Mesenchymal stem cell (in vitro differentiated cells and primary cell): Measurements from ENCODE around the gene KDM1B.

Experiments
- DNase-seq: peaks from one replicate; pipeline ENCODE4 v3.0.0-alpha.2; 2013
- H2AFZ ChIP-seq: one replicate; pipeline ENCODE4 v1.6.1; 2013; ENCODE audit warnings: low read depth, mild to moderate bottlenecking, control low read depth, inconsistent platforms, low read length, moderate library complexity
- H2AK5ac ChIP-seq: 2 replicates; pipeline ENCODE4 v1.6.1; 2013; ENCODE audit warnings: low read length, moderate library complexity, mild to moderate bottlenecking, inconsistent platforms; ENCODE audit not compliant: severe bottlenecking
- H2BK120ac ChIP-seq: one replicate; pipeline ENCODE4 v1.6.1; 2013; ENCODE audit warnings: low read depth, mild to moderate bottlenecking, inconsistent platforms, low read length, moderate library complexity
- H2BK12ac ChIP-seq, 2 experiments: one replicate each; pipeline ENCODE4 v1.6.1; 2013; ENCODE audit warnings: inconsistent platforms in 2 of 2, low read length in 2 of 2, mild to moderate bottlenecking in 2 of 2, moderate library complexity in 2 of 2, control low read depth in 1 of 2
- H2BK15ac ChIP-seq: one replicate; pipeline ENCODE4 v1.6.1; 2013; ENCODE audit warnings: mild to moderate bottlenecking, low read depth, inconsistent platforms; ENCODE audit not compliant: poor library complexity, severe bottlenecking
- H2BK5ac ChIP-seq: 2 replicates; pipeline ENCODE4 v1.6.1; 2013; ENCODE audit warnings: low read depth, mild to moderate bottlenecking, low read length, control low read depth, inconsistent platforms; ENCODE audit not compliant: poor library complexity, severe bottlenecking
- H3K14ac ChIP-seq, 2 experiments: one replicate each; pipeline ENCODE4 v1.6.1; 2013; ENCODE audit warnings: inconsistent platforms in 2 of 2, low read length in 2 of 2, control low read depth in 1 of 2, mild to moderate bottlenecking in 1 of 2, moderate library complexity in 1 of 2
- H3K18ac ChIP-seq, 2 experiments: one replicate each; pipeline ENCODE4 v1.6.1; 2013; ENCODE audit warnings: inconsistent platforms in 2 of 2, low read length in 2 of 2, control low read depth in 1 of 2, low read depth in 1 of 2, mild to moderate bottlenecking in 1 of 2
- H3K23ac ChIP-seq, 2 experiments: one replicate each; pipeline ENCODE4 v1.6.1; 2013; ENCODE audit warnings: inconsistent platforms in 2 of 2, low read length in 2 of 2, mild to moderate bottlenecking in 2 of 2, moderate library complexity in 2 of 2, control low read depth in 1 of 2
- H3K27ac ChIP-seq: 2 replicates; pipeline ENCODE4 v1.5.1; 2013; ENCODE audit warnings: mild to moderate bottlenecking, moderate library complexity, low read length, control low read depth, inconsistent platforms; ENCODE audit not compliant: poor library complexity, severe bottlenecking
- H3K27me3 ChIP-seq, 2 experiments: 2 replicates each; pipeline versions ENCODE4 v1.6.1 to v1.7.0; 2013; ENCODE audit warnings: low read length in 2 of 2, mild to moderate bottlenecking in 2 of 2, moderate library complexity in 2 of 2, control low read depth in 1 of 2, inconsistent platforms in 1 of 2; ENCODE audit not compliant: control insufficient read depth in 1 of 2, insufficient read depth in 1 of 2
- H3K36me3 ChIP-seq, 2 experiments: 2 replicates each; pipeline versions ENCODE4 v1.6.1 to v1.7.0; 2013; ENCODE audit warnings: low read length in 2 of 2, control low read depth in 1 of 2, inconsistent platforms in 1 of 2, low read depth in 1 of 2, mild to moderate bottlenecking in 1 of 2; ENCODE audit not compliant: insufficient read depth in 2 of 2, control insufficient read depth in 1 of 2
- H3K4ac ChIP-seq, 2 experiments: one replicate each; pipeline ENCODE4 v1.6.1; 2013; ENCODE audit warnings: inconsistent platforms in 2 of 2, low read length in 2 of 2, mild to moderate bottlenecking in 2 of 2, moderate library complexity in 2 of 2, control low read depth in 1 of 2, low read depth in 1 of 2
- H3K4me1 ChIP-seq: 2 replicates; pipeline ENCODE4 v1.6.1; 2013; ENCODE audit warnings: low read depth, low read length, control low read depth; ENCODE audit not compliant: control insufficient read depth, insufficient read depth
- H3K4me2 ChIP-seq: 2 replicates; pipeline ENCODE4 v1.6.1; 2013; ENCODE audit warnings: low read length, mild to moderate bottlenecking, inconsistent platforms; ENCODE audit not compliant: poor library complexity, severe bottlenecking
- H3K4me3 ChIP-seq, 2 experiments: 2 replicates each; pipeline versions ENCODE4 v1.5.1 to v1.7.0; 2013; ENCODE audit warnings: low read length in 2 of 2, mild to moderate bottlenecking in 2 of 2, control low read depth in 1 of 2, low read depth in 1 of 2; ENCODE audit not compliant: insufficient read depth in 1 of 2
- H3K79me1 ChIP-seq: replicated peaks from 2 replicates; pipeline ENCODE4 v1.6.1; 2013; ENCODE audit warnings: mild to moderate bottlenecking, control low read depth, low read length, inconsistent platforms; ENCODE audit not compliant: poor library complexity, severe bottlenecking
- H3K9ac ChIP-seq: 2 replicates; pipeline ENCODE4 v1.7.0; 2013; ENCODE audit warnings: mild to moderate bottlenecking, low read length, moderate library complexity
- H3K9me3 ChIP-seq: 2 replicates; pipeline ENCODE4 v1.7.0; 2013; ENCODE audit warnings: mild to moderate bottlenecking, low read length; ENCODE audit not compliant: control insufficient read depth
- H4K8ac ChIP-seq: one replicate; pipeline ENCODE4 v1.6.1; 2013; ENCODE audit warnings: inconsistent platforms, mild to moderate bottlenecking, low read length, moderate library complexity
- H4K91ac ChIP-seq: one replicate; pipeline ENCODE4 v1.6.1; 2013; ENCODE audit warnings: mild to moderate bottlenecking, low read length, inconsistent platforms
- WGBS: methylation state at CpG from one replicate; pipeline ENCODE4 v1.1.7; 2013; ENCODE audit warnings: mixed read lengths; 5-methylcytosine and 5-hydroxymethylcytosine counted together

Gene KDM1B

GRCh38 chr6:18135171-18135570 lies 20.1 kb upstream of the KDM1B start:
- no peak for DNase-seq
- no peak overlapping the region for H3K23ac ChIP-seq
- WGBS = 92% methylated on average over 1 of the region's 2 CpGs
- no peak overlapping the region for H2BK5ac ChIP-seq
- no peak overlapping the region for H3K4me3 ChIP-seq
- no peak overlapping the region for H3K14ac ChIP-seq
- H2BK120ac ChIP-seq = no peak overlapping the region
- no peak overlapping the region for H3K9ac ChIP-seq
- H3K79me1 ChIP-seq = no peaks in the 10 kb centered on the region
- peaks cover 16 to 60% of the 10 kb centered on the region in 2 experiments for H3K36me3 ChIP-seq
- H4K8ac ChIP-seq = no peak overlapping the region
- H4K91ac ChIP-seq = no peak overlapping the region
- no peak overlapping the region for H2AFZ ChIP-seq
- no peak overlapping the region for H3K27ac ChIP-seq
- H3K4me1 ChIP-seq = no peaks in the 10 kb centered on the region
- no peak overlapping the region for H3K4ac ChIP-seq
- H3K9me3 ChIP-seq = no peaks in the 10 kb centered on the region
- no peak overlapping the region for H2AK5ac ChIP-seq
- H3K4me2 ChIP-seq = no peak overlapping the region
- no peak overlapping the region for H2BK12ac ChIP-seq
- H2BK15ac ChIP-seq = no peak overlapping the region
- no peaks in the 10 kb centered on the region for H3K27me3 ChIP-seq
- H3K18ac ChIP-seq = no peak overlapping the region

- Histone ChIP-seq H4K8ac (no peak overlapping the region), H4K91ac (no peak overlapping the region), H3K14ac (no peak overlapping the region), H2BK120ac (no peak overlapping the region), H3K18ac (no peak overlapping the region), H3K27ac (no peak overlapping the region), H3K79me1 (no peaks in the 10 kb centered on the region), H3K4me2 (no peak overlapping the region), H3K9ac (no peak overlapping the region), H3K36me3 (peaks cover 23 to 64% of the 10 kb centered on the region in 2 experiments), H2AFZ (no peak overlapping the region), H3K27me3 (no peaks in the 10 kb centered on the region), H3K4ac (no peak overlapping the region), H2AK5ac (no peak overlapping the region), H3K4me3 (no peak overlapping the region), H2BK5ac (no peak overlapping the region), H3K23ac (no peak overlapping the region), H2BK12ac (no peak overlapping the region), H3K9me3 (no peaks in the 10 kb centered on the region), H2BK15ac (no peak overlapping the region), H3K4me1 (no peaks in the 10 kb centered on the region)
- 96% methylated on average over 9 of the region's 10 CpGs for WGBS
- DNase-seq = no peak
These were observed 19.0 kb upstream of the KDM1B start for GRCh38 chr6:18136260-18136659.

DNA sequence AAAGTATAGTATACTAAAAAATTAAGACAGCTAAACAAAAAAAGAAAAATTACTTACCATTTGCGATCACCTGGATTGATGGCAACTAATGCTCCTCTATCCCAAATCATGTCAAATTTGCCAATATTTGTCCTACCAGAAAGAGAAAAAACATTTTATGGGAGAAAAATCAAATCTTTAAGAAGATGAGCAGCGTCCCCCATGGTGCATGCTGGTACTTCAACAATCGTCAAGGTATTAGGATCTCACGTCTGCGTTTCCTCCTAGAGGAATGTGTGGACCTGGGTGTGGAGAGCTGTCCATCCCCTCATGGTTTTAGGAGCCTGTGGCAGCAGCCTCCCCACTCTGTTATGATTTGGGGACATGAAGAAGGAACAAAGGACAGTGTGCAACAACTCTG lies 16.3 kb upstream of the KDM1B start:
- no peak overlapping the region for H3K27ac ChIP-seq
- no peak overlapping the region for H3K4me3 ChIP-seq
- no peak overlapping the region for H4K8ac ChIP-seq
- H2BK15ac ChIP-seq = no peak overlapping the region
- no peak for DNase-seq
- H3K79me1 ChIP-seq = no peaks in the 10 kb centered on the region
- H3K4ac ChIP-seq = no peak overlapping the region
- no peaks in the 10 kb centered on the region for H3K27me3 ChIP-seq
- H3K4me1 ChIP-seq = no peaks in the 10 kb centered on the region
- H3K4me2 ChIP-seq = no peak overlapping the region
- H3K36me3 ChIP-seq = peaks cover 25 to 71% of the 10 kb centered on the region in 2 experiments
- H3K23ac ChIP-seq = no peak overlapping the region
- no peak overlapping the region for H2AK5ac ChIP-seq
- H4K91ac ChIP-seq = no peak overlapping the region
- H2AFZ ChIP-seq = no peak overlapping the region
- WGBS = 97% methylated on average over 5 of the region's 5 CpGs
- no peak overlapping the region for H3K14ac ChIP-seq
- no peak overlapping the region for H3K18ac ChIP-seq
- no peak overlapping the region for H2BK12ac ChIP-seq
- H3K9me3 ChIP-seq = no peaks in the 10 kb centered on the region
- H2BK120ac ChIP-seq = no peak overlapping the region
- no peak overlapping the region for H2BK5ac ChIP-seq
- no peak overlapping the region for H3K9ac ChIP-seq

GRCh38 chr6:18139935-18140621 lies 15.1 kb upstream of the KDM1B start:
- Histone ChIP-seq H2BK12ac (no peak overlapping the region), H2AK5ac (no peak overlapping the region), H4K8ac (no peak overlapping the region), H3K9me3 (no peaks in the 10 kb centered on the region), H3K36me3 (peaks cover 16 to 63% of the 10 kb centered on the region in 2 experiments), H3K4ac (no peak overlapping the region), H2AFZ (no peak overlapping the region), H2BK5ac (no peak overlapping the region), H3K9ac (no peak overlapping the region), H3K4me1 (no peaks in the 10 kb centered on the region), H4K91ac (no peak overlapping the region), H3K27ac (no peak overlapping the region), H3K23ac (no peak overlapping the region), H3K18ac (no peak overlapping the region), H3K4me3 (no peak overlapping the region), H3K4me2 (no peak overlapping the region), H3K14ac (no peak overlapping the region), H3K79me1 (no peaks in the 10 kb centered on the region), H2BK120ac (no peak overlapping the region), H3K27me3 (no peaks in the 10 kb centered on the region), H2BK15ac (no peak overlapping the region)
- DNase-seq = no peak
- WGBS = 89% methylated on average over 6 of the region's 6 CpGs
